Measurements from ENCODE around the gene RPS6KA2.

Gene RPS6KA2

GRCh38 chr6:166569206-166569605, 57.8 kb downstream of the RPS6KA2 start:
- no peak for FAIRE-seq

- FAIRE-seq = no peak
Observed at GRCh38 chr6:166567813-166568212, 59.2 kb downstream of the RPS6KA2 start.

GRCh38 chr6:166567107-166567506, 59.9 kb downstream of the RPS6KA2 start:
- FAIRE-seq = no peak

DNA sequence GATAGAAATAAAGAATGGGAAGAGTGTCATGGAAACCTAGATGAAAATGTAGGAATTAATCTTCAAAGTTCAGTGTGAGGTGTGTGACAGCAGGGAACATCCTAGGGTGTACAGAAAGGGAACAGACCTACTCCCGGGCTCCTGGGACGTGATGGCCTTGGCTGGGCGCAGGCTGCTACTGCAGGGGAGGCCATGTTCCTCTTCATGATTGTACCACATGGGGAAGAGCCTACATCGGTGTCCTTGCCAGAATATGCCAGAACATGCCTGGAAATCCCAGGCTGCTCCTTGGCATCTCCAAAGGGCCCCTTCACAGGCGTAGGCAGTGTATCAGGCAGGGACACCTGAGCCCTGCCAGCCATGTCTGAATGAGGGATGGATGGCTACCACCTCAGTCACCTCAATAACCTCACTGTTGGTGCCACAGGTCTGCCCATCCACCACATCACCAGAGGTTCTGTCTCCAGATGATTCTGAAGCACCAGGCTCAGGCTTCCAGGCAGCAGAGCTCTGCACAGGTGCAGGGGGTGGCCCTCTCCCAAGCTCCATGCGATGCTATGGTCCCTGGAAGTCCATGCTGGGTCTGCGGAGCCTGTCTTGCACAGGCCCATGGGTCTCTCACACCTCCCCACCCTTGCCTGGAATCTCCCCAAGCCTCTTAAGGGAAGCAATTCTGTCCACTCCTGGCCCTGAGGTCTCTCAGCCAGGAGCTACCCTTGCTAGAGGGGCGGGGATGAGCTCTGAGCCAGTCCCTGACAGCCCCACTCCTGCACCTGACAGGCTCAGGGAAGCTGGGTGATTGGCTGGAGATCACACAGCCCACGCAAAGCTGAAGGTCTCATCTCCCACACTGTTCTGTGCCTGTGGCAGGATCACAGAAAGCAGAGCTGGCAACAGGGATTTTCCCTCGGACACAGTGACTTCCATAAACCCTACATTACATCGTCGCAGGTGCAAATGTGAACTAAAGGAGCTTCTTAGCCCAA, 60.7 kb downstream of the RPS6KA2 start:
- FAIRE-seq = no peak

DNA sequence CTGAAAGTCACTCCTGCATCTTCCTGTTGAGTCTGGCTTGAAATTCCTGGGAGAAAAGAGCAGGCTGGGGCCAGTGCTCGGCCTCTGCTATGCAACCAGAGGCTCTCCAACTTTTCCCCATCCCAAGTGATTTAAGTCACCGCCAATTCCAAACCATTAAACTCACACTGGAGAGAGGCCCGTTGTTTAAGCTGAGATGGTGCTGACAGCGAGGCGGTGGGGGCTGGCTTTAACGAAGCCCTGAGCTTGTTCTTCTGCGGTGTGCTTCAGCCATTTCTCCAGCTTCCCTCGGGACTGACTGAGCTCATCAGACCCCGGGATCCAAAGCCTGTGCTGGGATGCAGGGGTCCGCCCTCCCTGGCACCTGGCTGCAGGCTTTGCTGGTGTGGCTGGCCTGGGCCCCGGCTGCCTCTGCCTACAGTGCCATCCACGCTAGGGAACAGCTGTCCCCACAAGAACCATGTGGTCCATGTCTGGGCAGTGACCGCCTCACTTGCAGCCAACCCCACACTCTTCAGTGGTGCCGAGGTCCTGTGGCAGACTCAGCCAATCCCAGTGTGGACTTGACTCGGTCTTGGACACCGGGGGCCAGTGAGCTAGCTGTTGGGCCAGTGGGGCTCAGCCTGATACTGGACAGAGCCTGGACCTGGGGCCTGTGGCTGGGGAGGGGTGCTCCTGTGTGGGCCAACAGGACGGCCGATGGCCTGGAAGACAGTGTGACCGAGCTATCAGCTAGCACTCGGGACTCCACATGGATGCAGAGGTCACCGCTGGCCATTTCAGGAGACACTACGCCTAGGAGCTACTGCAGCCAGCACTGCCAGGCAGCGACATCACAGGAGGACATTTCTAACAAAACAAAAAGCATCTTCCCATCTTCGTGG, 61.7 kb downstream of the RPS6KA2 start:
- no peak for FAIRE-seq

GRCh38 chr6:166563805-166564204, 63.2 kb downstream of the RPS6KA2 start:
- FAIRE-seq = no peak

GRCh38 chr6:166563200-166563599, 63.9 kb downstream of the RPS6KA2 start:
- FAIRE-seq = no peak

DNA sequence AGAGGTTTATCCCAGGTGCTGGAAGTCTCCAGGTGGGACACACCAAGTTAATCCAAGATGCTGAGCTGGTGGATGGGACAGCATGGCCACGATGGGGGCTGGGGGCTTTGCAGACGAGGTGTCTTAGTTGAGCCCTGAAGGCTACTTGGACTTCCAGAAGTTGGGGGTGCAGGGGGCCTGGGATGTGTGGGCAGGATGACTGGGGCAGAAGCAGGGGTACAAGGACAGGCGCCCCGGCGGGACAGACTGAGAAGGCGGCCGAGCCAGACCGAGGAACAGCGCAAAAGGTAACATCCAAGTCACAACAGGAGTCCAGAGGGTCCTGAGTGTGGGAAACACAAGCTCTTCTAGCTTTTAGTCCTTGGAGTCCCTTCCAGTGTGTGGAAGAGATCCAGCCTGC, 64.3 kb downstream of the RPS6KA2 start:
- no peak for FAIRE-seq

DNA sequence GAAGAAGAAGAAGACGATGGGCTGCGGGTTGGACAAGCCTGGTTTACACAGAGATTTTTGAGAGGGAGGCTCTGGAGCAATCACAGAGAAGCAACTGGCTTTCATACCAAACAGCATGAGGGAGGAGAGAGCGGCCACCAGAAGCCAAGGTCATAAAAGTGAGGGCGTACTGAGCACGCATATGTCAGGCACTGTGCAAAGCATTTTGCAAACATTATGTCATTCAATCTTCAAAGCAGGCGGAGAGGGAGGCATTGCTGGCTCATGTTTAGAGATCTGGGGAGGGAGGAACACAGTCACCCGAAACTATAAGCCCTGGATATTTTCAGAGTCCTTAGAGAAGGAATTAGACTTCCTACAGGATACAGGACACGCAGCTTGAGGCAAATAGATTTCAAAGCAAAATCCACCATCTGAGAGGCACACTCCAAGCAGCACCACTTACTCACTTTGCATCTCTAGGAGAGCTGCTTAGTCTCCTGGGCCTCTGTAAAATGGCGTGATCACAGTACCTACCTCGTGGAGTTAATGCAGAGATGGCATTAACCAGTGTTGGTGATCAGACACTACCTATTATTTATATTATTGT, 65.2 kb downstream of the RPS6KA2 start:
- peak; percentile 96 for FAIRE-seq

- no peak for FAIRE-seq
Observed at GRCh38 chr6:166560222-166560621, 66.8 kb downstream of the RPS6KA2 start.

DNA sequence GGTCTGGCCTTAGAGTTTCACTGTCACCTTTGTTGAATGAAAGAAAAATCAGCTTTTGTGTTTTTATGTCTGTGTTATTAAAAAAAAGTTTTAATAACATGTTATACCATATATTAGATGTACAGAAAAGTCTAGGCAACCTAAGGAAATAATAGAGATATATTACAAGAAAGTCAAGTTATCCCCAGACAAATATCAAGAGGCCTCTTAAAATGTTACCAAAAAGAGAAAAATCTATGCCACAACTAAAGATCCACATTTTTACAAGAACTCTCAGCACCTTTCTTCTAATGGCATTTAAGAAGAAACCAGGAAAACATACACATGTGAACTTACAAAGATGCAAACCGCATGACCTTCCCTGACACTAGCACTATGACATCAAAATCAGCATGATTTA, 67.4 kb downstream of the RPS6KA2 start:
- no peak for FAIRE-seq

DNA sequence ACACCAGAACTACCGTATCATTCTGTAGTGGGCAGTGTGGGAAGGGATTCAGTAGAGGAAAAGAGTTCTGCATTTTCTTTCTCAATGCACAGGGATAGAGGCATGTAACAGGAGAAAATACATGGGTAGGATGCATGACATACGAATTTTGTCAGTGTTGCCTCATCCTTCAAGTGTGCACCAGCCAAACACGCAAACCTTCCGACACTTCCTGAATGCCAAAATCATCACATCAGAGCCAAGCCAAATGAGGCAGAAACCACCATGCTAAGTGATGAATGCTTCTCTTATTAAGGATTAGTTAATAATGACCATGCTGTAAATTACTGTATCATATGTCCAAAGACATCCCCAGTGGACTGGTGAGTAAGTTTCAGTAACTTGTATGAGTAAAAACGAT, 67.8 kb downstream of the RPS6KA2 start:
- FAIRE-seq = no peak

DNA sequence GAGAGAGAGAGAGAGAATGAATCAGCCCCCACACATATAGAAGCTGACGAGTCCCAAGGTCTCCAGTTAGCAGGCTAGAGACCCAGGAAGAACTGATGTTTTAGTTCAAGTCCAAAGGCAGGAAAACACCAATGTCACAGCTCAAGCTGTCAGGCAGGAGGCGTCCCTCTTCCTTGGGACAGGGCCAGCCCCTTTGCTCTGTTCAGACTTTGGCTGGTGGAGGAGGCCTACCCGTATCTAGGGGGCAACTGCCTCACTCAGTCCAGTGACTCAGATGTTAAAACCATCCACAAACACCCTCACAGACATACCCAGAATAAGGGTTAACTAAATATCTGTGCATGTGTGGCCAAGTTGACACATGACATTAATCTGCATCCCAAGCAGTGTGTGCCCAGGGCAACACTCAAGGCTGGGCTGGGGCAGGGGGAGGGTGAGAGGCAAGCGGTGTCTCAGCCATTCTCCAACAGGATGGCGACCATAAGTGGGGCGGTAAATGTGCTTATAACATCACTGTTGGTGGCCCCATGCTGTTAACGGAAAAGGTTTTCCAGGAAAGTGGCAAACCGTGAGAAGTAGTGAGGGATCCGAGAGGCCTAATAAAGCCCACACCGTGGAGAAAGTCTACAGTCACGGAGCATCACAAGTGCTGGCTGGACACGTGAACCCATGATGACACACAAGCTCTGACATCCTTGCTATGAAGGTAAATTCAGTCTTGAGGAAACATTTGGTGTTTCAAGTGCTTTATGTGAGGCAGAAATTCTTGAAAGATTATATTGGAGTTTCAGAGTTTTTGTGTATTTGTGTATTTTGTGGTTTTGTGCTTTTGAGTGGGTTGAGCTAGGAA, 68.7 kb downstream of the RPS6KA2 start:
- FAIRE-seq = no peak

DNA sequence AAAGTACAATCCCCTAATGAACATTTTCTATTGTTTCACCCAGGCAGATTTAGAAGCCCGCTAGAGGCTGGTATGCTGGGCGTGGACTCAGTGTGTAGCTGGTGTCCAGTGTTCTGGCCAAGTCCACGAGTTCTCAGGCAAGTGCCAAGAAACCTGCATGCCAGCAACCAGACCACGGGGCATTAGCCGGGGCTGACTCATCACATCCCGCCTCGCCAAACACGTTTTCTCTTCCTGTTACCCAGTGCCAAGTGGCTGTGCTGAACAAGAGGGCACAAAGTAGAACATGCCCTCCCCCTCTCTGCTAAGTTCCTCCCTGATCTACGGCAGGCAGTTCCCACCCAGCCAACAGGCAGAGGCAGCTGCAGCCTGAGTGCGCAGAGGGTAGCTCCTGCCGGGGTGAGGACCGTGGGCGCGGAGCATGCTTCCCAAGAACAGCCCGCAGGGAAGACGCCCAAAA, 70.2 kb downstream of the RPS6KA2 start:
- no peak for FAIRE-seq

- FAIRE-seq = no peak
Observed at GRCh38 chr6:166556336-166556735, 70.7 kb downstream of the RPS6KA2 start.

DNA sequence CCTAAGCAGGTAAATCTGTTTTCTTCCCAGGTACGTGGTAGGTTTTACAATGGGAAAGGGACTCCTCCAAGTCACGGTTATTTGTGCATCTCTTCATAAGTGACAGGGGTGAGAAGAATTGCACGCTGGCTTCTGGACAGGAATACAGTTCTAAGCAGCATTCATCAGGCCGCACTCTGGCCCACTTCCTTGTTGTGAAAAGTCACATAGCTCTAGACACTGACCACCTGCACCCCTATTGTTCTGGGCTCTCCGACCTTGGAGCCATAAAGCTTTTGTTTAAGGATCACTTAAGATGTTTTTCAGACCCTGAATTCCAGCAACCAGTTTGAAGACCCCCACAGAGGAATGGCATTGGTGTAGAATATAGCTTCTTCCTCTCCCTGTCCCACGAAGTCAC, 72.0 kb downstream of the RPS6KA2 start:
- FAIRE-seq = no peak

DNA sequence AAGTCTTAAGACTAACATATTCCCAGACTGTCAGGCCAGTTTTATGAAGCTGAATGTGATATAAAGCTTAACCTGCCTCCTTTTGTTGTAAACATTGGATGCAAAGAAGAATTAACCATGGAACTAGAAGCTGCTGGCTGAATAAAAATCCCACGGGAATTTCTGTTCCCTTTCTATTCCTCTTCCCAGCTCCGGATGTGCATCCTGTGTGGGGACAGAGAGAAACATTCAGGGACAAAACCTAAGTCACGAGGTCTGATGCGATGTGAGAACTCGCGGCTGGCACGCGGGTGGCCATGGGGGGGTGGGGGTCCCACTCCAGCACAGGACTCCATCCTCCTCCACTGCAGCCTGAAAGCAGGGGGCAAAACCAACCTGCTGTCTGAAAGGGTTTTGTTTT, 72.7 kb downstream of the RPS6KA2 start:
- FAIRE-seq = no peak

- FAIRE-seq = no peak
Observed at GRCh38 chr6:166553563-166554271, 73.3 kb downstream of the RPS6KA2 start.

DNA sequence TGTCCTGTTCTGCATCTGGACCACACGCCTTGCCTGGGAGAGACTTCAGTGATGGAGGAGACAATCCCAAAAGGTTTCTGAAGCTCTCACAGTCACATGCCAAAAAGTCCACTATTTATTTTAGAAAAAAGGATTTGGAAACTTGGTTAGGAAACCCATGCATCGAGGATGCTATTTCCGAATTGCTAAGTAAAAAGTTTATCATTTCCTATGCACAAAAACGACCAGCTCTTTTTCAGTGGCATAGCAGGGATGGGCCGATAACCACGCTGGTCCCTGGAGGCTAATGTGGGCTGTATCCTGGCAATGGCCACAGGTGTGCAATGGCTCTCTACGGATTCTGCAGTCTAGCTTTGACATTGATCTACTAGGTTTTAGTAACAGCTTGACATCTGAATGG, 74.5 kb downstream of the RPS6KA2 start:
- FAIRE-seq = no peak

DNA sequence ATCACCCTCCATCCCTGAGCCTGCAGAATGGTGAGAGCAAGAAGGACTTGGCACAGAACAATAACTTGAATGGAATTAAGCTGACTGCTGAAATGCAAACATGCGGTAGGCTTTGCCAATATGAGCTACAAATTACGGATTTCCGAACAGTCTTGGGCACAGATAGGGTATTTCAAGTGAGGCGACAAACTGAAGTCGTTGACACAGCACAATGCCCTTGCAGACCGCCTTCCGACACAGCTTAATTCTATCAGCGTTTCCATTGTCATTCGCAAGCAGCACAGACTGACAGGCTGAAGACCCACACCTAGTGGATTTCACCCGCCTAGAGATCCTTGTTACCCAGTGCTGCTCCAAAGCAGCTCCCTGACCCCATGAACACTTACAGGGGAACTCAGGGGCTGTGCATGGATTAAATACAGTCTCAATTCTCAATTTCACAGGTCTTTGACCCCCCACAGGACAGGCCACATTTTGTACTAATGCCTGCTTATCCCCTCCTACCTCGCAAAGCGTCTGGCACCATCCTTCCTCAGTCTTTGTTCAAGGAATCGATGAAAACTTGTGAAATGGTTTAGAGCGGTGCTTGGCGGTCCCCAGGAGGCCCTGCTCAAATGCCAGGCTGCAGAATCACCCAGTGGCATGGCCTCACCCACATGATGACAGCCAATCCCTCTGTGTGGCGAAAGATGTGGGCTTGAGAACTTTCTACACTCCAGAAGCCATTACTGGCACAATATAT, 75.1 kb downstream of the RPS6KA2 start:
- no peak for FAIRE-seq

GRCh38 chr6:166546653-166547052, 80.4 kb downstream of the RPS6KA2 start:
- no peak for FAIRE-seq

Measured in endometrium (tissue), 2 donors.